Progenitor cell of endocrine pancreas (in vitro differentiated cells): ENCODE data around the gene CDC14A. TPM values are rescaled to one million over a fixed set of nuclear protein-coding genes. Genes with fewer than 3 reads are reported as not detected.

Experiments used
- DNase-seq: peaks from one replicate; pipeline ENCODE4 v3.0.0; 2021; ENCODE audit warnings: low spot score; ENCODE audit not compliant: unreplicated experiment
- H3K27ac Mint-ChIP-seq: 2 replicates; pipeline ENCODE4 v1.8.0; 2021; ENCODE audit warnings: mild to moderate bottlenecking, moderate library complexity, mixed read lengths
- H3K27me3 Mint-ChIP-seq: 2 replicates; pipeline ENCODE4 v1.8.0; 2021; ENCODE audit warnings: mixed read lengths
- H3K36me3 Mint-ChIP-seq: 2 replicates; pipeline ENCODE4 v1.8.0; 2022; ENCODE audit warnings: mixed read lengths; ENCODE audit not compliant: insufficient read depth
- H3K4me1 Mint-ChIP-seq: 2 replicates; pipeline ENCODE4 v1.8.0; 2021; ENCODE audit warnings: low read depth, mixed read lengths
- H3K4me3 Mint-ChIP-seq: 2 replicates; pipeline ENCODE4 v1.8.0; 2021; ENCODE audit warnings: low read depth, mild to moderate bottlenecking, moderate library complexity, mixed read lengths
- H3K9me3 Mint-ChIP-seq: 2 replicates; pipeline ENCODE4 v1.8.0; 2021; ENCODE audit warnings: low read depth, mixed read lengths
- total RNA-seq: library from RNA; stranded (reverse); gene quantifications from 2 replicates; pipeline ENCODE4 v1.2.1, GENCODE V29; 2021
- TF ChIP-seq, protein P1 (sequence below): fragments of 200-600 bp; sonication (generic); IDR thresholded peaks from one replicate; pipeline ENCODE4 v1.5.0; 2021; ENCODE audit warnings: antibody characterized with exemption, mild to moderate bottlenecking; ENCODE audit not compliant: unreplicated experiment

Gene CDC14A
- total RNA-seq, 1 donor from 2014 or later: 23.3 TPM

GRCh38 chr1:100340494-100340893 lies 11.8 kb upstream of the CDC14A start:
- Mint-ChIP-seq H3K27ac (no peak overlapping the region), H3K9me3 (no peaks in the 10 kb centered on the region)
- no peak for DNase-seq

GRCh38 chr1:100342348-100342747 lies 10.0 kb upstream of the CDC14A start:
- no peaks in the 10 kb centered on the region for H3K9me3 Mint-ChIP-seq
- H3K36me3 Mint-ChIP-seq: no peaks in the 10 kb centered on the region
- peaks cover 2% of the 10 kb centered on the region for H3K4me1 Mint-ChIP-seq
- no peaks in the 10 kb centered on the region for H3K27me3 Mint-ChIP-seq
- TF ChIP-seq, protein P1, sequence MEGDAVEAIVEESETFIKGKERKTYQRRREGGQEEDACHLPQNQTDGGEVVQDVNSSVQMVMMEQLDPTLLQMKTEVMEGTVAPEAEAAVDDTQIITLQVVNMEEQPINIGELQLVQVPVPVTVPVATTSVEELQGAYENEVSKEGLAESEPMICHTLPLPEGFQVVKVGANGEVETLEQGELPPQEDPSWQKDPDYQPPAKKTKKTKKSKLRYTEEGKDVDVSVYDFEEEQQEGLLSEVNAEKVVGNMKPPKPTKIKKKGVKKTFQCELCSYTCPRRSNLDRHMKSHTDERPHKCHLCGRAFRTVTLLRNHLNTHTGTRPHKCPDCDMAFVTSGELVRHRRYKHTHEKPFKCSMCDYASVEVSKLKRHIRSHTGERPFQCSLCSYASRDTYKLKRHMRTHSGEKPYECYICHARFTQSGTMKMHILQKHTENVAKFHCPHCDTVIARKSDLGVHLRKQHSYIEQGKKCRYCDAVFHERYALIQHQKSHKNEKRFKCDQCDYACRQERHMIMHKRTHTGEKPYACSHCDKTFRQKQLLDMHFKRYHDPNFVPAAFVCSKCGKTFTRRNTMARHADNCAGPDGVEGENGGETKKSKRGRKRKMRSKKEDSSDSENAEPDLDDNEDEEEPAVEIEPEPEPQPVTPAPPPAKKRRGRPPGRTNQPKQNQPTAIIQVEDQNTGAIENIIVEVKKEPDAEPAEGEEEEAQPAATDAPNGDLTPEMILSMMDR: no peak
- H3K4me3 Mint-ChIP-seq: no peak overlapping the region
- DNase-seq: no peak
- no peak overlapping the region for H3K27ac Mint-ChIP-seq

More at GRCh38 chr1:100340494-100340893, 11.8 kb upstream of the CDC14A start:
- TF ChIP-seq, protein P1: no peak
- Mint-ChIP-seq H3K4me1 (peaks cover 5% of the 10 kb centered on the region), H3K4me3 (no peak overlapping the region), H3K27me3 (no peaks in the 10 kb centered on the region), H3K36me3 (no peaks in the 10 kb centered on the region)

DNA sequence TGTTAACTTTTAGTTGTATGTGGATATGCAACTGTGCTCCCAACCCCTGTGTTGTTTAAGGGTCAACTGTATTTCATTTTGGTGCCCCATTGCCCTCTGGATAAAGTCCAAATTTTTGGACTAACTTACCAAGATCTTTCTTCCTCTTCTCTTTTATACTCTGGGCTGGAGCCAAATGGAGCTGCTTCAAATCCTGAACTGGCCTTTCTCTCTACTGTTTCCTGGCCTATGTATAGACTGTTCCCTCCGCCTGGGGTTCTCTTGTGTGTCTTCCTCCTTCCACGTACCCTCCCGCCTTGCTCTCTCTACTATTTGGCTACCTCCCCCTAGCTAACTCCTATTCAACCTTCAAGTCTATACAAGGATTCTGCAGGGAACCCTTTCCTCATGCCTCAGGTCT lies 8.4 kb upstream of the CDC14A start:
- H3K4me1 Mint-ChIP-seq: no peaks in the 10 kb centered on the region
- H3K4me3 Mint-ChIP-seq: no peak overlapping the region
- no peaks in the 10 kb centered on the region for H3K36me3 Mint-ChIP-seq
- H3K9me3 Mint-ChIP-seq: no peaks in the 10 kb centered on the region
- H3K27ac Mint-ChIP-seq: no peak overlapping the region
- TF ChIP-seq, protein P1: no peak
- DNase-seq: no peak
- H3K27me3 Mint-ChIP-seq: no peaks in the 10 kb centered on the region

- Mint-ChIP-seq H3K4me3 (no peak overlapping the region), H3K36me3 (no peaks in the 10 kb centered on the region), H3K4me1 (no peaks in the 10 kb centered on the region), H3K27me3 (no peaks in the 10 kb centered on the region), H3K9me3 (no peaks in the 10 kb centered on the region), H3K27ac (no peak overlapping the region)
- no peak for DNase-seq
- TF ChIP-seq, protein P1: no peak
These were observed 7.5 kb upstream of the CDC14A start for GRCh38 chr1:100344774-100345173.

GRCh38 chr1:100346387-100346786 lies 5.9 kb upstream of the CDC14A start:
- no peaks in the 10 kb centered on the region for H3K27me3 Mint-ChIP-seq
- no peak for DNase-seq
- H3K9me3 Mint-ChIP-seq: no peaks in the 10 kb centered on the region
- H3K36me3 Mint-ChIP-seq: no peaks in the 10 kb centered on the region
- no peak overlapping the region for H3K4me3 Mint-ChIP-seq
- no peaks in the 10 kb centered on the region for H3K4me1 Mint-ChIP-seq
- TF ChIP-seq, protein P1: no peak
- H3K27ac Mint-ChIP-seq: no peak overlapping the region
